Femur (tissue), 1 donor: Measurements from ENCODE around the gene SRR.

ENCODE experiments used
- DNase-seq: peaks from one replicate; pipeline ENCODE4 v3.0.0-alpha.2; 2017

SRR gene

DNA sequence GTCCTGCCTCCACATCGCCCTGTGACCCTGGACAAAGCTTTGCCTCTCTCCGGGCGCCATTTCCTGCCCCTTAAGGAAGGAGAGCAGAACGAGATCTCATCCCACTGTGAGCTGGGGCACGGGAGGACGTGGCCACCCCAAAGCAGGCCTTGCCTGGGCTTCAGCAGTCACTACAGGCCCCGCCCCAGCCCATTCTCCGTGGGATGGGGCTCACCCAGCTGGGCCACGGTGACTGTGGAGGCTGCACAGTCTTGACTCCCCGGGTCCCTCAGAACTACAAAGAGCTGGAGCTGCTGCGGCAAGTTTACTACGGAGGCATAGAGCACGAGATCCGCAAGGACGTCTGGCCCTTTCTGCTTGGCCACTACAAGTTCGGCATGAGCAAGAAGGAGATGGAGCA is 68.9 kb downstream of the SRR start:
- DNase-seq, result no peak

- DNase-seq, result no peak
Observed at GRCh38 chr17:2373179-2373578, 69.4 kb downstream of the SRR start.
